ENCODE data around the gene ZFP36. TPM values are rescaled to one million over a fixed set of nuclear protein-coding genes. Genes with fewer than 3 reads are reported as not detected.

The ZFP36 gene
- total RNA-seq, 2 donors from 2014 or later: 96.5 to 170 TPM

DNA sequence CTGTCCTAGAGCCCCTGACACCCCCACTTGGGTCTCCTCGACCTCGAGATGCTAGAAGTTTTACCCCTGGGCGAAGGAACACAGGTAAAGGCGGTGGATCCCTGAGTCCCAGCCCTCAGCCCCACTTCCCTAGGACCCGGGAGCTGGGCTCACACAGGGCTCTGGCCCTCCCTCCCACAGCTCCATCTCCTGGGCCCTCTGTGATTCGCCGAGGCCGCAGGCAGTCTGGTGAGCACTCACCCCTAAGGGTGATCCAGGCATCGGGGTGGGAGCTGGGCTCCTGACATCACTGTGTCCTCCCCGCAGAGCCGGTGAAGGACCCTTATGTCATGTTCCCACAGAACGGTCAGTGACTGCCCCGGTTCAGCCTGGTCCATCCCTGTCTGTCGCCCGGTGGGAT, 14.1 kb downstream of the ZFP36 start:
- H3K27me3 ChIP-seq (replicated peaks; ENCODE audit: insufficient read depth): no peaks in the 10 kb centered on the region
- intact Hi-C loops (cut with DNase I): no loop called here
- WGBS: 90% methylated on average over 15 of the region's 15 CpGs
- no peaks in the 10 kb centered on the region for H3K36me3 ChIP-seq
- H3K4me3 ChIP-seq: no peak overlapping the region
- DNase-seq (ENCODE audit: low spot score): no peak
- no peak overlapping the region for H3K27ac ChIP-seq
- TF ChIP-seq POLR2A (IDR thresholded peaks at IDR 0.05) (no peak), POLR2AphosphoS5 (IDR thresholded peaks at IDR 0.05) (no peak)
- TF ChIP-seq, protein P1, sequence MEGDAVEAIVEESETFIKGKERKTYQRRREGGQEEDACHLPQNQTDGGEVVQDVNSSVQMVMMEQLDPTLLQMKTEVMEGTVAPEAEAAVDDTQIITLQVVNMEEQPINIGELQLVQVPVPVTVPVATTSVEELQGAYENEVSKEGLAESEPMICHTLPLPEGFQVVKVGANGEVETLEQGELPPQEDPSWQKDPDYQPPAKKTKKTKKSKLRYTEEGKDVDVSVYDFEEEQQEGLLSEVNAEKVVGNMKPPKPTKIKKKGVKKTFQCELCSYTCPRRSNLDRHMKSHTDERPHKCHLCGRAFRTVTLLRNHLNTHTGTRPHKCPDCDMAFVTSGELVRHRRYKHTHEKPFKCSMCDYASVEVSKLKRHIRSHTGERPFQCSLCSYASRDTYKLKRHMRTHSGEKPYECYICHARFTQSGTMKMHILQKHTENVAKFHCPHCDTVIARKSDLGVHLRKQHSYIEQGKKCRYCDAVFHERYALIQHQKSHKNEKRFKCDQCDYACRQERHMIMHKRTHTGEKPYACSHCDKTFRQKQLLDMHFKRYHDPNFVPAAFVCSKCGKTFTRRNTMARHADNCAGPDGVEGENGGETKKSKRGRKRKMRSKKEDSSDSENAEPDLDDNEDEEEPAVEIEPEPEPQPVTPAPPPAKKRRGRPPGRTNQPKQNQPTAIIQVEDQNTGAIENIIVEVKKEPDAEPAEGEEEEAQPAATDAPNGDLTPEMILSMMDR (IDR thresholded peaks at IDR 0.05): no peak
- no peaks in the 10 kb centered on the region for H3K9me3 ChIP-seq
- H3K4me1 ChIP-seq (replicated peaks): no peaks in the 10 kb centered on the region

DNA sequence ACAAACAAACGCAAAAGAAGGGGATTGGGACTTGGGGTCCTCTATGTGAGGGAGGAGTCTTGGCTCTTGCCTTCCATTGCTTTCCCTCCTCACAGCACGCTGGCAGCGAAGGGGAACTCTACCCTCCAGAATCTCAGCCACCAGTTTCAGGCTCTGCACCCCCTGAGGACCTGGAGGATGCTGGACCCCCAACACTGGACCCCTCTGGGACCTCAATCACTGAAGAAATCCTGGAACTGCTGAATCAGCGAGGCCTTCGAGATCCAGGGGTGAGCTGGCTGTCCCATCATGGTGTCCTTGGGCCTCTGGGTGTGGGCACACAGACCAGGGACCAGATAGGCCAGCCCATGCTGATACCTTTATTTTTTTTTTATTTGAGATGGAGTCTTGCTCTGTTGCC, 15.4 kb downstream of the ZFP36 start:
- no peak for DNase-seq (ENCODE audit: low spot score)
- Histone ChIP-seq H3K27ac (no peak overlapping the region), H3K4me1 (replicated peaks) (no peaks in the 10 kb centered on the region), H3K27me3 (replicated peaks; ENCODE audit: insufficient read depth) (no peaks in the 10 kb centered on the region), H3K9me3 (no peaks in the 10 kb centered on the region), H3K4me3 (no peak overlapping the region), H3K36me3 (no peaks in the 10 kb centered on the region)
- TF ChIP-seq POLR2AphosphoS5 (IDR thresholded peaks at IDR 0.05) (no peak), POLR2A (IDR thresholded peaks at IDR 0.05) (no peak)
- TF ChIP-seq, protein P1 (IDR thresholded peaks at IDR 0.05): no peak
- intact Hi-C loops (cut with DNase I): no loop called here
- 95% methylated on average over 5 of the region's 5 CpGs for WGBS

DNA sequence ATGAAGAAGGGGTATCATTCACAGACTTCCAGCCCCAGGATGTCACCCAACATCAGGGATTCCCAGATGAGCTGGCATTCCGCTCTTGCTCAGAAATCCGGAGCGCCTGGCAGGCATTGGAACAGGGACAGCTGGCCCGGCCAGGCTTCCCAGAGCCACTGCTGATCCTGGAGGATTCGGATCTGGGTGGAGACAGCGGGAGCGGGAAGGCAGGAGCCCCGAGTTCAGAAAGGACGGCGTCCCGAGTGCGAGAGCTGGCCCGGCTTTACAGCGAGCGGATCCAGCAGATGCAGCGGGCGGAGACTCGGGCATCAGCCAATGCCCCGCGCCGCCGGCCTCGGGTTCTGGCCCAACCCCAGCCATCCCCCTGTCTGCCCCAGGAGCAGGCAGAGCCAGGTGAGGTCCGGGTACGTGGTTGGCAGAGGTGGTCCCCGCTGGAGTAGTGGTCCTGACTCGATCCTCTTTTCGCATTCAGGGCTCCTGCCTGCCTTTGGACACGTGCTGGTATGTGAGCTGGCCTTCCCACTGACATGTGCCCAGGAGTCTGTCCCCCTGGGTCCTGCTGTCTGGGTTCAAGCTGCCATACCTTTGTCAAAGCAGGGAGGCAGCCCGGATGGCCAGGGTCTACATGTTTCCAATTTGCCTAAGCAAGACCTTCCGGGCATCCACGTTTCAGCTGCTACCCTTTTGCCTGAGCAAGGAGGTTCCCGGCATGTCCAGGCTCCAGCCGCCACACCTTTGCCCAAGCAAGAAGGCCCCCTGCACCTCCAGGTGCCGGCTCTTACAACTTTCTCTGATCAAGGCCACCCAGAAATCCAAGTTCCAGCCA, 16.8 kb downstream of the ZFP36 start:
- H3K4me3 ChIP-seq: no peak overlapping the region
- WGBS: 85% methylated on average over 35 of the region's 35 CpGs
- H3K4me1 ChIP-seq (replicated peaks): no peaks in the 10 kb centered on the region
- intact Hi-C loops (cut with DNase I): no loop called here
- no peak for DNase-seq (ENCODE audit: low spot score)
- H3K27ac ChIP-seq: no peak overlapping the region
- H3K36me3 ChIP-seq: no peaks in the 10 kb centered on the region
- TF ChIP-seq, protein P1 (IDR thresholded peaks at IDR 0.05): no peak
- TF ChIP-seq POLR2A (IDR thresholded peaks at IDR 0.05) (no peak), POLR2AphosphoS5 (IDR thresholded peaks at IDR 0.05) (no peak)
- no peaks in the 10 kb centered on the region for H3K9me3 ChIP-seq
- no peaks in the 10 kb centered on the region for H3K27me3 ChIP-seq (replicated peaks; ENCODE audit: insufficient read depth)

DNA sequence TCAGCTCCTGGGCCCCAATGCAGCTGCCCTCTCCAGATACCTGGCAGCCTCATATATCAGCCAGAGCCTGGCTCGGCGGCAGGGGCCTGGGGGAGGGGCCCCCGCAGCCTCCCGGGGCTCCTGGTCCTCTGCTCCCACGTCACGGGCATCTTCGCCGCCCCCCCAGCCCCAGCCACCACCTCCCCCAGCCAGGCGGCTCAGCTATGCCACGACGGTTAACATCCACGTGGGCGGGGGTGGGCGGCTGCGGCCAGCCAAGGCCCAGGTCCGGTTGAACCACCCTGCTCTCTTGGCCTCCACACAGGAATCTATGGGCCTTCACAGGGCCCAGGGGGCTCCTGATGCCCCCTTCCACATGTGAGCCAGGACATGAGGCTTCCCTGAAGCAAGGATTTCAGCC, 18.3 kb downstream of the ZFP36 start:
- no peak for TF ChIP-seq POLR2A (IDR thresholded peaks at IDR 0.05)
- no peak for TF ChIP-seq POLR2AphosphoS5 (IDR thresholded peaks at IDR 0.05)
- TF ChIP-seq, protein P1 (IDR thresholded peaks at IDR 0.05): no peak
- intact Hi-C loops (cut with DNase I): no loop called here
- H3K36me3 ChIP-seq: no peaks in the 10 kb centered on the region
- no peaks in the 10 kb centered on the region for H3K4me1 ChIP-seq (replicated peaks)
- H3K27me3 ChIP-seq (replicated peaks; ENCODE audit: insufficient read depth): no peaks in the 10 kb centered on the region
- WGBS: 74% methylated on average over 16 of the region's 16 CpGs
- no peaks in the 10 kb centered on the region for H3K9me3 ChIP-seq
- H3K27ac ChIP-seq: no peak overlapping the region
- DNase-seq (ENCODE audit: low spot score): no peak
- no peak overlapping the region for H3K4me3 ChIP-seq

DNA sequence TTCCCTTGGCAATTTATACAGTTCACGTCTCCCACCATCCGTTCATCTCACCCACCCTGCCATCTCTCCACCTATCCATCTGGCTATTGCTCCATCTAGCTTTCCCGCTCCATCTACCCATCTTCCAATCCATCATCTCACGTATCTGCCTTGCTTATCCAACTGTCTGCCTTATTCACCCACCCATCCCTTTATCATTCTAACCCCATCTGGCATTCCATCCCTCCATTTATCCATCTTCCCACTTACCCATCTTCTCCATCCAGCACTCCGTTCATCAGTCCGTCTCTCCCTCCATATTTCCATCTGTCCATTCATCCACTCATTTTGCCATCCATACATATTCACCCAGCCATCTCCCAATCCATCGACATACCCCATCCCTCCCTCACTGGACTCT, 19.1 kb downstream of the ZFP36 start:
- Histone ChIP-seq H3K4me3 (no peak overlapping the region), H3K27ac (no peak overlapping the region), H3K4me1 (replicated peaks) (no peaks in the 10 kb centered on the region), H3K27me3 (replicated peaks; ENCODE audit: insufficient read depth) (no peaks in the 10 kb centered on the region), H3K9me3 (no peaks in the 10 kb centered on the region), H3K36me3 (no peaks in the 10 kb centered on the region)
- TF ChIP-seq POLR2AphosphoS5 (IDR thresholded peaks at IDR 0.05): no peak
- TF ChIP-seq POLR2A (IDR thresholded peaks at IDR 0.05): no peak
- TF ChIP-seq, protein P1 (IDR thresholded peaks at IDR 0.05): no peak
- intact Hi-C loops (cut with DNase I): no loop called here
- WGBS: 89% methylated on average over 7 of the region's 7 CpGs
- no peak for DNase-seq (ENCODE audit: low spot score)

Measured in prostate gland (tissue), 2 donors.